HG03097 (cell line): ENCODE results near the gene KRTAP1-5.
"Not testable (repeated sequence)": the region's sequence is repeated elsewhere in the genome, so short reads cannot be mapped to it uniquely, and the experiment has no call there.

Experiments
- ATAC-seq: cut with Tn5 transposase; IDR thresholded peaks from one replicate; pipeline ENCODE4 v1.9.1; 2021; ENCODE audit not compliant: unreplicated experiment, low FRiP score

Gene KRTAP1-5

GRCh38 chr17:41026715-41027471, at the start of gene KRTAP1-5:
TSS of gene KRTAP1-5 (minus strand) at chr17:41027208. CDS start at chr17:41027155, 53 bp downstream.
- ATAC-seq: no peak

GRCh38 chr17:41076788-41077187, 49.8 kb upstream of the KRTAP1-5 start:
- no peak for ATAC-seq

- ATAC-seq: no peak
Observed at GRCh38 chr17:41073676-41074075, 46.7 kb upstream of the KRTAP1-5 start.

GRCh38 chr17:41071606-41072360, 44.8 kb upstream of the KRTAP1-5 start:
- no peak for ATAC-seq

- ATAC-seq: no peak
Observed at GRCh38 chr17:41069031-41069430, 42.0 kb upstream of the KRTAP1-5 start.

- ATAC-seq: no peak
Observed at GRCh38 chr17:41067281-41067680, 40.3 kb upstream of the KRTAP1-5 start.

GRCh38 chr17:41065829-41066624, 39.0 kb upstream of the KRTAP1-5 start, which contains the start of gene KRTAP2-4:
TSS of gene KRTAP2-4 (minus strand) at chr17:41065879. CDS start at chr17:41065845, 34 bp downstream.
- no peak for ATAC-seq

GRCh38 chr17:41065016-41065689, 38.1 kb upstream of the KRTAP1-5 start:
- ATAC-seq: not testable (repeated sequence)

GRCh38 chr17:41064301-41064700, 37.3 kb upstream of the KRTAP1-5 start:
- no peak for ATAC-seq

GRCh38 chr17:41063449-41063848, 36.4 kb upstream of the KRTAP1-5 start:
- ATAC-seq: no peak

GRCh38 chr17:41061964-41062363, 35.0 kb upstream of the KRTAP1-5 start:
- no peak for ATAC-seq

- ATAC-seq: no peak
Observed at GRCh38 chr17:41060052-41060604, 33.1 kb upstream of the KRTAP1-5 start, which contains the start of gene KRTAP2-3. TSS of gene KRTAP2-3 (minus strand) at chr17:41060114. CDS start at chr17:41060050, 64 bp downstream.

GRCh38 chr17:41059276-41060051, 32.5 kb upstream of the KRTAP1-5 start:
- ATAC-seq: not testable (repeated sequence)

GRCh38 chr17:41058741-41059140, 31.7 kb upstream of the KRTAP1-5 start:
- no peak for ATAC-seq

- no peak for ATAC-seq
Observed at GRCh38 chr17:41057547-41057946, 30.5 kb upstream of the KRTAP1-5 start.

GRCh38 chr17:41055130-41055529, 28.1 kb upstream of the KRTAP1-5 start, which contains the start of gene KRTAP2-2:
TSS of gene KRTAP2-2 (minus strand) at chr17:41055230. CDS start at chr17:41055211, 19 bp downstream.
- not testable (repeated sequence) for ATAC-seq

- not testable (repeated sequence) for ATAC-seq
Observed at GRCh38 chr17:41054556-41054955, 27.5 kb upstream of the KRTAP1-5 start.

- ATAC-seq: no peak
Observed at GRCh38 chr17:41054025-41054424, 27.0 kb upstream of the KRTAP1-5 start.

- ATAC-seq: no peak
Observed at GRCh38 chr17:41052566-41052965, 25.6 kb upstream of the KRTAP1-5 start.
